IPS DF 19.7 (cell line): ENCODE data around the gene HDAC10.

Experiments used
- DNase-seq: peaks from one replicate; pipeline ENCODE4 v3.0.0-alpha.2; 2013; ENCODE audit warnings: low read depth, low spot score

The HDAC10 gene

DNA sequence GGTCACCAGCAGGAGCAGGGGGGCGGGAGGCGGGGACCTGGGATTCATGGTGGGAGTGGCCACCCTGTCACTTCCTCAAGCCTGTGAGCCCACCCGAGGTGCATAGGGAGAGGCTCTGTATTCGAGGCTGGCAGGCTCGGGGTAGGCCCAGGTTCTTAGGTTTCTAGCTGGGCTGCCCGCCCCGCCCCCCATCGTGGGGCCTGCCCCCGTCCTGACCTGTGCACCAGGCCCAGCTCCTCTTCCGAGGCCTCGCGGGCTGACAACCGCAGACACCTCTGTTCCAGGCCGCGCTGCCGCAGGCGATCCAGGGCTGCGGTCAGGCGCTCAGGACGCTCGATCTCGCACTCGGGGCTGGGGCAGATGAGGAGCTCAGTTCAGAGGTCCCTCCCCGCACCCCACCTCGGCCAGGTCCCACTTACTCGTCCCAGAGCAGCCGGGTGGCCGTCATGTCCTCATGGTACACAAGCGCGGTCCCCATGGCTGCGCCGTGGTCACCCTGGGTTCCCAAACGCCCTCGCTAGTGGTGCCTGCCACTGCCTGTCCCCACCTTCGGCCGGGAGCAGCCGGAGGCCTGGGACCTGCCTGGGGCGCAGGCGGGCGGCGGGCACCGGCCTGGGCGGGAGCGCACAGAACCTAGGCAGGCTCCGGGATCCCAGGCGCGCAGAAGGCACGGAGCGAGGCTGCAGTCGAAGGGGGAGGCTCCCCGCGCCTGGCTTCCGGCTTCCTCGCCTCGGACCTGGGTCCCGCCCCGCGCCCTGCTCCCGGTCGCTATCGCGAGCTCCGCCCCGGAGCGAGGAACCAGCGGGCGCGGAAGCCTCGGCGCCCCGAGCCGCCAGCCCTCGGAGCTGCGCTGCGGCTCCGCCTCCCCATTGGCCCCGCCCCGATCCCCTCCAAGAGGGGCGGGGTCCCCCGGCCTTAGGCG, at the start of gene HDAC10:
Gene HDAC10 (minus strand): TSS at position 711 of the 922 bp plus-strand sequence. CDS start 233 bp downstream, at position 478.
- no peak for DNase-seq

DNA sequence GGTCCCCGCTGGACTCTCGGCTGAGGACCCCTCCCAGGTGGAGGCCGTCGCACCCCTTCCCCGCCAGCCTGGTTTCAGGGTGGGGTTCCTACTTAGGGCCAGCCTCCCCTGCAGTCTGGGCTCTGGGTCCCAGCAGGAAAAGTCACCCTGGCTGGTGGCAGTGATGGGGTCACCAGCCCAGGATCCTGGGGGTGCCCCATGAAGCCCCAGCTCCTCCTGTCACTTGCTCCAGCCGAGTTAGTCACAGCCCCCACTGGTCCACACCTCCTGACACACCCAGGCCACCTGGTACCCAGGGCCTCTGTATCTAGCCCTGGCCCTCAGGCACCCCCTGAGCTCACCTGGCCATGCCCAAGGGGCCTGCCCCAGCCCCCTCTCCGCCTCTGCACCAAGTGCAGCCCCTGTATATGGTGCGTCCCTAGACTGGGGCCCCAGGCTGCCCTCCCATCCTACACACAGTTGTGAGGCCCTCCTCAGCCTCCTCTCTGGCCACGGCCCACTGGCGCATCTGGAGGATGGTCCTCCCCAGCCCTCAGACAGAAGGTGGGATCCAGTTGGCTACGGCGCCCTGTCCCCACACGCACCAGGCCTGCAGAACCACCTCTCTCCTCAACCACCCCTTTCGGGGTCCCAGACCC, 49.7 kb upstream of the HDAC10 start:
- DNase-seq: no peak

GRCh38 chr22:50299785-50300619, 48.9 kb upstream of the HDAC10 start:
- DNase-seq: no peak

GRCh38 chr22:50298937-50299784, 48.1 kb upstream of the HDAC10 start:
- DNase-seq: no peak

- no peak for DNase-seq
Measured at GRCh38 chr22:50298266-50298637, 47.2 kb upstream of the HDAC10 start.

DNA sequence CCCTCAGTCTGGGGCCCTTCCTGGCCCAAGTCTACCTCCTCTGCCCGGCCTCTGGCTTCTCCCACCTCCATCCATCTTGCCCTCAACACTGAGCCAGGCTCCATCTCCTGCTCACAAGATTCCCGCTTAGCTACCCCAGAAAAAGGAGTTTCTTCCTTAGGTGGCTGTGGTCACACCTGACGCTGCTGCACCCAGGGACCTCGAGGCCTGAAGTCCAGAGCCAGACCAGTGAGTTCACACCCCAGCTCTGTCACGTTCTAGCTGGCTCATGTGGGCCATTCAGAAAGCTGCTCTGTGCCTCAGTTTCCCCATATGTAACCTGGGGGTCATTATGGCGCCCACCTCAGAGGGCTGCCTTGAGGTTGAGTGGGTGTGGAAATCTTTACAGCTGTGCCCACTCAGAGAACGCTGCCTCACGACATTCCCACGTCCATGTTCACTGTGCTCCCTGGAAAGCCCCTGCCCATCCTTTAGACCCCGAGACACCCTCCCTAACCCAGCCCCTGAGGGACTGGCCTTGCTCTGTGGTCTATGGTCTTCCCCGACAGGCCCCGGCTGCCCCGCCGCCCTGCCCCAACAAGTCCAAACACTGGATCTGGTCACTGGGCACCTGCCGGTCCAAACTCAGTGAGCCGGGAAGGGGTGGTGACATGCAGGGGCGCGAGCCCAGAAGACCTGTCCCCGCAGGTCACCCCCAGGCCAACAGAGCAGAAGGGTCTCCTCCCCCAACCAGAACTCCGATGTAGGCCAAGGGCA, 46.6 kb upstream of the HDAC10 start:
- DNase-seq: no peak

DNA sequence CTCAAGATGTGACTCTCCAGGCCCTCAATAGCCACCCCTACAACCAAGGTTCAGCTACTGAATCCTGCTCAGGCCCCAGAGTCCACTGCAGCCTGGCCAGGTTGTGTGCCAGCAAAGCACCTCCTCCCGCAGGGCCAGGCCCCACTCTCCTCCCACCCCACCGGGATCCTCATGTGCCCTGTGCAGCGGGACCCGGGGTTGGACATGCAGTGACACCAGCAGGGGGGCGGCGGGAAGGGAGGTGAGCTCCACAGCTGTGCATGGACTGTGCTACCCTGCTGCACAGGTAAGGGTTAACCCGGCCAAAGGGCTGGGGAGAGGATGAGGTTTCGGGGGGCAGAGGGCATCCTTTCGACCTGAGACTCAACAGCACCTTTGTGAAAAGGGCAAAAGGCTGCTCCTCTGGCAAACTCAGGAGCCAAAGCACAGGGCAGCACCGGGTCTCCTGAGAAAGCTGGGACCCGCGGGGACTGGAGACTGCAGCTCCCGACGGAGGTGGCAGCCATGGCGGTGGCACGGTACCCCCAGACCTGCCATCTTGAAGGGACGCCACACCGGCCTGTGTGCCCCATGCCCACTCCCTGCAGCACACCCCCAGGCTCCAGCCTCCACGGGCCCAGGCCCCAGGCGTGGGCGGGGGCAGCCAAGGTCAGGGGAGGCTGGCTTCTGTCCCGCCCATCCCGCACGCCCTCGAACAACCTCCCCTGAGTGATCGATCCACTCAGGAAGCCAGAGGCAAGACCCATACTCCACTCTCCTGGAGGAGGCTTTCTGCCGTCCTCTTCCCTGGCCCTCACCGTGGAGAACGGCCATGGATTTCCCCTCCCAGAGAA, 45.8 kb upstream of the HDAC10 start:
- DNase-seq: no peak

DNA sequence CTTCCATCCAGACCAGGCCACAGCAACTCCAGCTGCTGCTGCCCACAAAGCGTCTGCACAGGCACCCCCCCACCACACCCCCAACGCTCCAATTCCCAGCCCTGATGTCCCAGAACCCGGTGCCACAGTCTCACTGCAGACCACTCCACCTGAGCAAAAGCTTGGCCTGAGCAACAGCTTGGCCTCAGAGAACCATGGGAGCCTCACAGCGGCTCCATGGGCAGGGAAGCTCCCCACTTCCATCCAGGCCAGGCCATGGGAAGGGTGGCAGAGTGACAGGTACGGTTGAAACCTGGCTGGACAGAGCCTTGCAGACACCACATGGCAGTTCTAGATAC, 43.2 kb upstream of the HDAC10 start:
- no peak for DNase-seq

DNA sequence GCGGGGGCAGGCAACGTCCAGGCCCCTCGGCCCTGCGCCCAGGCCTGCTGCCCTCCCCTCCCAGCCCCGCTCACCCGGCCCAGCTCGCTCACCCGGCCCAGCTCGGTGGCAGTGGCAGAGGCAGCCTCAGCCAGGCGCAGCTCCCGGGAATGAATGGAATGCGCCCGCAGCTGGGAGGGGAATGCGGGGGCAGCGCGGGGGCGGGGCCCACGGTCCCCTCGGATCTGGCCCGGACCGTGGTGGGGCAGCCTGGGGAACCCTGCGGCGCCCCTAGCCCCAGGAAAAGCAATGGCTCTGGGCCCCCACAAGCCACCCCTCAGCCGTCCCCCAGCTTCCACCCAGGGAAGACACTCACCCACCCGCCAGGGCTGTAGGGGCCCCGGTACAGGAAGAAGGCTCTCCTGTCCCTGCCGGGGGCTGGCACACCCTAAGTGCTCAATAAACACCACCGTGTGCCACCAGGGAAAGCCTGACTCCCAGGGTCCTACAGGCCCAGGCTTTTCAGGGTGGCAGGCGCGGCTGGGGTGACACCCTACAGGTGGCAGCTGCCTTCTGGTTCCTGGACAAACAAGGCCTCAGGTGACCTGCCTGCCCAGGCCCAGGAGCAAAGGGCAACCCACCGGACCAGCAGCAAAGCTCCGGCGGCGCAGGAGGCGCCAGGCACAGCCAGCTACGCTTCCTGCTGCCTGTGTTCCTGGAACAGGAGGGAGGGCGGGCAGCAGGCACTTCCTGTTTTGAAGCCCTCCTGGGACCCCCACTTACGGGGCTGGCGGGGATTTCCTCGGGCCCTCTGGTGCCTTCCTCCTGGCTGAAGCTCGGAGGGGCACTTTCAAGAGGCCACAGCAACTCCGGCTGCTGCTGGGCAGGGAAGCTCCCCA, 42.6 kb upstream of the HDAC10 start:
- no peak for DNase-seq

GRCh38 chr22:50292643-50293440, 41.8 kb upstream of the HDAC10 start:
- DNase-seq: no peak

- no peak for DNase-seq
Measured at GRCh38 chr22:50289942-50290630, 39.0 kb upstream of the HDAC10 start.

DNA sequence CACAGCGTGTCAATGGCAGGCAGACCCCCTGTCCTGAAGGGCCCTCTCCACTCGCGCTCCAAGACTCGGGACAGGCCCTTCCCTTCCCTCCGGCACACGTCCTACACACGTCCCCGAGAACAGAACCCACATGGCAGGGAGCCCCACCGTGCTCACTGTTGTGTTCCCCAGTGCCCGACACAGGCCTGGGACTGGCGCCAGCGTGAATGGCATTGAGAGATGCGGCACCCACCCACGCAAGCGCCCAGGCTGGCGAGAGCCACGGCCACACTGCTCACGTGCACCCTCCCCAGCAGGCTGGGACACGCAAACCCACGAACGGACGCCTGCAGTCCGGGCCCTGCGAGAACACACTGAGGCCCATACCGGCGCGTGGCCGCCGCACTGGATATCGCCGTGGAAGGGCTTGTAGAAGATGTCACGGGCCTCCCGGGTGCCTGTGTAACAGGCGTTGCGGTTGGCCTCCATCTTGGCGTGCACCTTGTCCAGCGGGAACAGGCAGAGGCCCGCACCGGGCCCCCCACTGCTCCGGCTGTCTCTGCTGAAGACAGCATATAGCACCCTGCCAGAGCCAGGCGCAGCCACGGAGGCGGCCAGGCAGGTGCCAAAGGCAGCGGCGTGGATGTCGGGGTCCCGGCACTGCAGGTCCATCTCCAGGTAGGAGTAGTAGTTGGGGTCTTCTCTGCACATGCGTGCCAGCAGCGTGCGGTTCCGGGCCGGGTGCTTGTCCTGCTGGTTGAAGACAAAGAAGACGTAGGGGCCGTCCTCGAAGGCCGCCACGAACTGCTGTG, 38.3 kb upstream of the HDAC10 start:
- no peak for DNase-seq

DNA sequence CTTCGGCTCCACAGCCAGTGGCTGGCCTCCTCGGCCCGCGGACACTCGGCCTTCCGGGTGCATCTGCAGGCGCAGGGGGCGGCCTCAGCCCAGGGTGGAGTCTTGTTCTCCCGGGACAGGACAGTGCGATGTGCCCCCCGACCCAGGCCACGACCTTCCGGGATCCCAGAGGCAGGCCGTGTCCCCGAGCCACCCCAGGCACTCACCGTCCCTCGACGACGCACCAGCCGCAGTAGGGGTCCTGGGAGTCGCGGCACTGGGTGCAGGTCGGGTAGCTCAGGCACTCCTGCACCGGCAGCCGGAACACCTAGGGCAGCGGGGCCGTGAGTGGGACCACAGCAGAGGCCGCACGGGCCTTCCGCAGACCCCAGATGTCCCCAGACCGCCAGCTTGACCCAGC, 36.7 kb upstream of the HDAC10 start:
- no peak for DNase-seq

- no peak for DNase-seq
Measured at GRCh38 chr22:50286701-50287318, 35.7 kb upstream of the HDAC10 start.

GRCh38 chr22:50286275-50286674, 35.2 kb upstream of the HDAC10 start:
- DNase-seq: no peak
